ENCODE measurements around the gene B2M.
"Not testable (repeated sequence)": the region's sequence is repeated elsewhere in the genome, so short reads cannot be mapped to it uniquely, and the experiment has no call there.

The B2M gene

DNA sequence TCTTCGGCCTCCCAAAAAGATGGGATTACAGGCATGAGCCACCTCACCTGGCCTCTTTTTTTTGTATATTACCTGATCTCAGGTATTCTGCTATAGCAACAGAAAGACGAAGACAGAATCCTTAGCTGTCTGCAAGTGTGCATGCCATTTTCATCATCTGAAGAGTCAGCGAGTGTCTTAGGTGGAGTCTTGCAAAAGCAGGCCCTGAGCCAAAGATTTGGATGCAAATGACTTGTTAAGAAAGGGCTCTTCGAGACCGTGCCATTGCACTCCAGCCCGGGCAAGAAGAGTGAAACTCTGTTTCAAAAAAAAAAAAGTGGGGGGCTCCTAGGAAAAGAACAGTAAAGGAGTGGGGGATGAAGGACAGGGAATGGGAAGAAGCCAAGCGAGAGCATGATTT lies 14.8 kb downstream of the B2M start:
- DNase-seq (ENCODE audit: low read depth, low spot score) = no peak

DNA sequence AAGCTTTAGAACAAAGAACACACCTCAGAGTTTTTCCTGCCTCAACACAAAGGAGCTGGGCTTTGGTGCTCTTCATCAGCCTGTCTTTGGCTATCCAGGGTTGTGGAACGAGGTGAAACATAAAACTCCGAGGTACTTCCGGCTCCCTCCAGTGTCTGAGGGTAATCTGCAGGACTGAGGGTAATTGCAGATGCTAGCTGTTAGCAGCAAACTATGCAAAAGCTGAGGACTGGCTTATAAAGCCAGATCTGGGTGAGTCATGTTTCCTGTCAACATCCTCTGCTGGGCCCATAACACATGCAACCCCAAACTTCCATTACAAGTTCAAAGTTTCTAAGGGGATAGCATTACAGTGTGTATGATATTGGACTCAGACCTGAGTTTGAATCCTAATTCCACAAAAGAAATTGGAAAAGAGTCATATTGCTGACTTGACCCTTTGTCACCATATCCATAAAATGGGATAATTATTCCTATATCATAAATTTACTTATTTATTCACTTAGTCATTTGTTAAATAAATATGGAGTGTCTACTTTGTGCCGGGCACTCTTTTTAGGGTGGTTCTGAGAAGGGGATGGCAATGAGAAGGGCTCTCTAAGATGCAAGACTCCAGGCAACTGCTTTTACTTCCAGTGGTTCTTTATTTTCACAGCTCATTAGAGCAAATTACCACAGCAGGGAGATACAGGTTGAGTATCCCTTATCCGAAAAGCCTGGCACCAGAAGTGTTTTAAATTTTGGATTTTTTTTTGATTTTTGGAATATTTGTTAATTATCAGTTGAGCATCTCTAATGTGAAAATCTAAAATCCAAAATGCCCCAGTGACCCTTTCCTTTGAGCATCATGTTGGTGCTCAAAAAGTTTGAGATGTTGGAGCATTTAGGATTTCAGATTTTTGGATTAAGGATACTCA lies 15.5 kb downstream of the B2M start:
- peak; percentile 59 for DNase-seq (ENCODE audit: low read depth, low spot score)

DNA sequence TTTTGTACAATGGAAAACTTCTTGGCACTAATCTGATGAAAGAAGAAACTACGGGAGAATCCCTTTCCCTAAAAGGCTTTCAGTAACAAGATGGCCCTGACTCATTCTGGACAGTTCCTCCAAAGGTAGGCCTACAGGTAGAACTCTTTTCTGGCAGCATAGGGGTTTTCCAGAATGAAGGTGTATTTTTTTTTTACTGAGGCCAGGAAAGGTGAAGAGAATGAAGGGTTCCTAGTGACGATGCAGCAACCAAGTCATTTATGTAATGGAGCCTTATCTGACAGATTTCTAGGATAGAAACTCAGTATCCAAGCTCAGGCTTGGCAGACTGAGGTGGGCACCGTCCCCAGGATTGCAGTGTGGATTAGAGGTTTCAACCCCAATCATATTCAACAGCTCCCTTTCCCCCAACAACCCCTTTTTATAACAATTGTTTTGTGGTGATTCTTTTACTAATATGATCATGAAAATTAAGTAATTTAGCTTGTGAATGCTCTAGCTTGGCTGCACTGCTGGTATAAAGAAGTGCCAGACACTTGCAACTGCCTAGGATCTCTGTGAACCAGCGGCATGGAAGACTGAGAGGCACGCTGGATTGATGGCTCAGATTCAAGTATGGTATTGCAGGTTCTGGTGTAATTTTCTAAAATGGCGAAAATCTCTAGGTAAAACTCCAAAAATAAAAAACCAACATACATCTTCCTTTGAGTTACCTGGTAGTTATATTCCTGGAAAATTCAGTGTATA lies 16.3 kb downstream of the B2M start:
- no peak for DNase-seq (ENCODE audit: low read depth, low spot score)

DNA sequence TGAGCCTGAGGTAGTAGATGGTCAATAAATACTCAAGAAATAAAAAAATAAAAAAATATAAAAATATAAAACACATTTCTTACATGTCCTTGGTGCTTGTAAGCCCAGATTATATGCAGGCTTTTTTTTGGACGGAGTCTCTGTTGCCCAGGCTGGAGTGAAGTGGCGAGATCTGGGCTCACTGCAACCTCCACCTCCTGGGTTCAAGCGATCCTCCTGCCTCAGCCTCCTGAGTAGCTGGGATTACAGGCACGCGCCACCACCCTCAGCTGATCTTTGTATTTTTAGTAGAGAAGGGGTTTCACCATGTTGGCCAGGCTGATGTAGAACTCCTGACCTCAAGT lies 16.9 kb downstream of the B2M start:
- not testable (repeated sequence) for DNase-seq (ENCODE audit: low read depth, low spot score)

DNA sequence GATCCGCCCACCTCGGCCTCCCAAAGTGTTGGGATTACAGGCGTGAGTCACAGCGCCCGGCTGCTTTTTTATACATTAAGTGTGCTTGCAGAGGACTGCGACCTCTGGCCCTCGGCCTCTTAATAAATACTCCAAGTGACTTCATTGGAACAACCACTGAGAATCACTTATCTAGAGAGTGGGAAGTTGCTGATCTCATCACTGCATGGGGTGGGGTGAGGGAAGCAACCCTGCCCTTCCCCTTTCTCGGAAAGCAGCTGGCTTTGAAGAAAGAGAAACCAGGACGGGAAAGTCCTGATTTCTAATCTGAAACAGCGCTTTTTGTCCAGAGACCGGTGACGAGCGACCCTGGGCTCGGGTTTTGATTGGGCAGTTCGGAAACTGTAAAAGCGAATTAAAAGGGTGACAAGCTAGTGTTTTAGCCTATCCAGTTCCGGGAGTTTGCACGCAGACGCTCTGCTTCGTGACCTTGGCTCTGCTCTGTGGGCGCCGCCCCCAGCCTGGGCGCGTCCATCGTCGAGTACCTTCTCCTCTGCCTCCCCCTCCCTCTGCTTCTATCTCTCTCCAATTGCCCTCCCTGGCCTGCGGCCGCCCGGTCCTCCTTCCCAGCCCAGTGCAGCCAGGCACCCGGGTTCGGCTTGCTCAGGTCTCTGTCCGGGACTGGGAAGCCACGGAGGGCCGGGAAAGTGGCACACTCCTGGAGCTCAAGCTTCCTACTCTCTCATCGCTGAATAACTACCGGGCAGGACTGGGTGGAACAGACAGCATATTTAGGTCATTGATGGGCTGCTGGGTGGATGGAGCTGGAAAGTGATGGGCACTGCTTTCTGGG lies 17.5 kb downstream of the B2M start:
- peak; percentile 91 for DNase-seq (ENCODE audit: low read depth, low spot score)

DNA sequence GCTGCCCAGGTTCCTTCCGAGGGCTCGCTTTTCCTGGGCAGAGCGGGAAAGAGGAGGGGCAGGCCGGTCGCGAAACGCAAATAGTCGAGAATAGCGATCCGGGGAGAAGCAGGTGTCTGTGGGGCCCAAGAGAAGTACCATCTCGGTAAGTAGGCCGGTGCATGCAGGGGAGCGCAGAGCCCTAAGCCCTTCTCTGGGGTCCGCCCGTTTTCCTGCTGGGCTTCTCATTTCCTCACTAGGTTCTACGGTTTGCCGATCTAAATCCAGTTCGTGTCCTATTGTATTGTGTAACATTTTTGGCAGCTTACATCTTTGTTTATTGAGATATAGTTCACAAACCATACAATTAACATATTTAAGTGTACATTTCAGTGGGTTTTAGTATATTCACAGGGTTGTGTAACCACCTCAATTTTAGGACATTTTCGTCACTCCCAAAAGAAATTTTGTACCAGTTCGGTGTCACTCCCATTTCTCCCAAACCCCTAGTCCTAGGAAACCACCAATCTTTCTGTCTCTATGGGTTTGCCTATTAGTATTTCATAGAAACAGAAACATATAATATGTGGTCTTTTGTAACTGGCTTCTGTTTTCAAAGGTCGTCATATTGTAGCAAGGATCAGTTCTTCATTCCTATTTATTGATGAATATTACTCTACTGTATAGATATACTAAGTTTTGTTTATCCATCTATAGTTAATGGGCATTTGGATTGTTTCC lies 18.3 kb downstream of the B2M start:
- DNase-seq (ENCODE audit: low read depth, low spot score) = no peak

DNA sequence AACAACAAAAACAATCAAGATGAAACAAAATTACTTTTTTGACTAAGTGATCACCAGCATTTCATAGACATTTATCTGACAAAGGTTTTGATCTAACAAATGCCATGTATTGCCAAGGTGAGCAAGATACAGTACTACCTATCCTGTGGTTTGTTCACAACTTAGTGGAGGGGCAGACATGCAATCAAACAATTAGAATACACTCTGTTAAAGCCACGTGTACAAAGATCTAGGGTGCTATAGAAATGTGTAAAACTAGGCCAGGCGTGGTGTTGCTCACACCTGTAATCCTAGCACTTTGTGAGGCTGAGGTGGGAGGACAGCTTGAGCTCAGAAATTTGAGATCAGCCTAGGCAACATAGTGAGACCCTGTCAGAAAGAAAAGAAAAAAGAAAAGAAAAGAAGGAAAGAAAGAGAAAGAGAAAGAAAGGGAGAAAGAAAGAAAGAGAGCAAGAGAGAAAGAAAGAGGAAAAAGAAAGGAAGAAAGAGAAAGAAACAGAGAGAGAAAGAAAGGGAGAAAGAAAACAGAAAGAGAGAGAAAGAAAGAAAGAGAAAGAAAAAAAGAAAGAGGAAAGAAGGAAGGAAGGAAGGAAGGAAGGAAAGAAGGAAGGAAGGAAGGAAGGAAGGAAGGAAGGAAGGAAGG lies 23.6 kb downstream of the B2M start:
- DNase-seq (ENCODE audit: low read depth, low spot score) = no peak

DNA sequence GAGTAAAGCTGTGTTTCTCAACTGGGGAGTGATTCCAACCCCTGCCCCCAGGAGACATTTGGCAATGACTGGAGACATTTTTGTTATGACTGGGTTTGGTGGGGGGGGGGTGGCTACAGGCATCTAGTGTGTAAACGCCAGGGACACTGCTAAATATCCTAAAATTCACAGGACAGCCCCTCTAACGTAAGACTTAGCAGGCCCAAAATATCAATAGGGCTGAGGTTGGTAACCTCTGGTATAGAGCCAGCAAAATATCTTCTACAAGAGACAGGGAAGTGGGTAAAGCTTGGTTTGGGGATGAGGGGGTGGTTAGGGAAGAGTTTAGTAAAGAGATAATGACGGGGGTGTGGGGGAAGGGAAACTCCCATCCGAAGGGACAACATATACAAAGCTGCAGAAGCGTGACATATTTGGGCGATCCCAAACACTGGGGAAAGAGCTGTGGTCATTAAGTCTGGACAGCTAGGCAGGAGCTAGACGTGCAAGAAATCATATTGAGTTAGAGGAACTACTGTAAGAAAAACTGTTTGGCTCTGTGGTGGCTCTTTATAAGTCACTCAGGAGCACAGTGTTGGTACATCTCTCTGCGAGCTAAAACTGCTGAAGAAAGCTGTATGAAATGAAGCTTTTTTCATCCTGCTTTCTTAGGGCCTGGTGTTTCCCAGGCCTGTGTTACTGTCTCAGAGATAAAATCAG lies 24.3 kb downstream of the B2M start:
- no peak for DNase-seq (ENCODE audit: low read depth, low spot score)

DNA sequence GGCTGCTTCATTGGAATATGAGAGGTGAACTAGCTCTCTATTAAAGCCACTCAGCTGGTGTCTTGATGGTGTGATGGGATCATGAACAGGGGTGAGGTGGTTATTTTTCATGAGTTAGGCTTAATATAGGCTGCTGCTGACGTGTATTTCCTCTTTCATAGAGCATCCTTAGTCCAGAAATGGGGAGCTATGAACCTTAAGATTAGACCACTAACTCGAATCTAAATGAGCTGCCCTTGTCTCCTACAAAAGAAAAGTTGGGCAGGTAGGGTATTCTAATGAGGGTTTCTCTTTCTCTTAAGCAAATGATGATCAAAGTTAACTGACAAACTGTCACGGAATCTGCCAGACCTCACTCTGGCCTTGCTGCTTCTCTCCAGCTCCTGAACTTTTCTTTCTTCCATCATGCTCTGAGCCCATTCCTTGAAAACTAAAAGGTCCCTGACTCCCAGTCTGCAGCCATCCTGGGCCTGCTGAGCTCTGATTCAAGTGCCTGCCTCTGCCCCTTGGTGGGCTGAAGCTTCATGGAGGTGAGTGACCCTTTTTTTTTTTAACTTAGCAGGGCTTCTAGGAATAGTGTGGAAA lies 25.0 kb downstream of the B2M start, which contains the start of gene TRIM69:
TSS of gene TRIM69 (plus strand) at position 348 of the 585 bp plus-strand sequence. CDS start at position 525, 177 bp downstream.
- DNase-seq (ENCODE audit: low read depth, low spot score) = no peak

DNA sequence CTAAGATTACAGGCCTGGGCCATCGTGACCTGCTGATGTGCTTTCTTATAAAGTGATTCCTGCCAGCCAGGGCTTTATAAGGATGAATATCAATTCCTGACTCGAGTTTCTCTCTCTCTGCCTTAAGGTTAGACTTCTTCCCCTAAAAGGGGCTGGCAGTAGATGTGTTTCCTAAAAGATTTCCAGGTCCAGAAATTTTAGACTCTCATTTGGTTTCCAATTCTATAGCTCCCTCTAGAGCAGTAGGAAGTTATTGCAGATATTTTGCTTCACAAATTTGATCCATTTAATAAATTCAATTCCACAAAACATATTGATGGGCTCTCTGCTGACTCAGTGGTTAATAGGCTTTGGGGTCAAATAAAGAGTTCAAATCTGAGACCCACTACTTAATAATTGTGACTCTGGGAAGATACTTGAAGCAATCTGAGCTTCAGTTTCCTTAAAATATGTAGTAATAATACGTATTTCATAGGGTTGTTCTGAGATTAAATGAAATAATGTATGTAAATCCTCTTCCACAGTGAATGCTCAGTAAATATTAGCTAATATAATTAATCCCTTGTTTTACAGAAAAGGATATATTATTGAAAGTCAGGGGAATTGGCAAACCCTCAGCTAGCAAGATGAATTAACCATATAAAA lies 27.1 kb downstream of the B2M start:
- no peak for DNase-seq (ENCODE audit: low read depth, low spot score)

DNA sequence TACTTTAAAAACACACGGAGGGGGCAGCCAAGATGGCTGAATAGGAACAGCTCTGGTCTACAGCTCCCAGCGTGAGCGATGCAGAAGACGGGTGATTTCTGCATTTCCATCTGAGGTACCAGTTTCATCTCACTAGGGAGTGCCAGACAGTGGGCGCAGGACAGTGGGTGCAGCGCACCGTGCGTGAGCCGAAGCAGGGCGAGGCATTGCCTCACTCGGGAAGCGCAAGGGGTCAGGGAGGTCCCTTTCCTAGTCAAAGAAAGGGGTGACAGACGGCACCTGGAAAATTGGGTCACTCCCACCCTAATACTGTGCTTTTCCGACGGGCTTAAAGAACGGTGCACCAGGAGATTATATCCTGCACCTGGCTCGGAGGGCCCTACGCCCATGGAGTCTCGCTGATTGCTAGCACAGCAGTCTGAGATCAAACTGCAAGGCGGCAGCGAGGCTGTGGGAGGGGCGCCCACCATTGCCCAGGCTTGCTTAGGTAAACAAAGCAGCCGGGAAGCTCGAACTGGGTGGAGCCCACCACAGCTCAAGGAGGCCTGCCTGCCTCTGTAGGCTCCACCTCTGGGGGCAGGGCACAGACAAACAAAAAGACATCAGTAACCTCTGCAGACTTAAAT lies 28.0 kb downstream of the B2M start:
- DNase-seq (ENCODE audit: low read depth, low spot score) = not testable (repeated sequence)

DNA sequence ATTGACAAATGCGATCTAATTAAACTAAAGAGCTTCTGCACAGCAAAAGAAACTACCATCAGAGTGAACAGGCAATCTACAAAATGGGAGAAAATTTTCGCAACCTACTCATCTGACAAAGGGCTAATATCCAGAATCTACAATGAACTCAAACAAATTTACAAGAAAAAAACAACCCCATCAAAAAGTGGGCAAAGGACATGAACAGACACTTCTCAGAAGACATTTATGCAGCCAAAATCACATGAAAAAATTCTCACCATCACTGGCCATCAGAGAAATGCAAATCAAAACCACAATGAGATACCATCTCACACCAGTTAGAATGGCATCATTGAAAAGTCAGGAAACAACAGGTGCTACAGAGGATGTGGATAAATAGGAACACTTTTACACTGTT lies 32.1 kb downstream of the B2M start:
- DNase-seq (ENCODE audit: low read depth, low spot score) = not testable (repeated sequence)

DNA sequence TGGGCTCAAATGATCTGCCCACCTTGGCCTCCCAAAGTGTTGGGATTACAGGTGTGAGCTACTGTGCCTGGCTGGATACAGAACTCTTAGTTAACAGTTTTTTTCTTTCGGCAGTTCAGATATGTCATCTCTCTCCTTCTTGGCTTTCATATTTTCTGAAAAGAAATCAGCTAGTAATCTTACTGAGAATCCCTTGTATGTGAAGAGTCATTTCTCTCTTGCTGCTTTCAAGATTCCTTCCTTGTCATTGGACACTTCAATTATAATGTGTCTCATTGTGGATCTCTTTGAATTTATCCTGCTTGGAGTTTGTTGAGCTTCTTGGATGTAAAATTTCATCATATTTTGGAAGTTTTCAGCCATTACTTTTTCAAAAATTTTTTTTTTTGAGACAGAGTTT lies 42.0 kb downstream of the B2M start:
- DNase-seq (ENCODE audit: low read depth, low spot score) = no peak

DNA sequence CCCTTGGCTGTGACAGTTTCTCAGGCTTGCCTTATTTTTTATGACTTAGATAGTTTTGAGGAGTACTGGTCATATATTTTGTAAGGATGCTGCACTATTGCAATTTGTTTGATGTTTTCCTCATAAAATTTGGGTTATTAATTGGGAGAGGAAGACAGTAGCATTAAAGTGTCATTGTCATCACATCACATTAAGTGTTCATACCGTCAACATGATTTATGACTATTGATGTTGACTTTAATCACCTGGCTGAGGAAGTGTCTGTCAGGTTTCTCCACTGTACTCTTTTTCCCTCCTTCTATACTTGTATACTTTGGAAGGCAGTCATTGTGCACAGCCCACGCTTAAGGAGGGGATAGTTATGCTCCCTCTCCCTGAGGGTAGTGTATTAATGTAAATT lies 51.9 kb downstream of the B2M start:
- no peak for DNase-seq (ENCODE audit: low read depth, low spot score)

DNA sequence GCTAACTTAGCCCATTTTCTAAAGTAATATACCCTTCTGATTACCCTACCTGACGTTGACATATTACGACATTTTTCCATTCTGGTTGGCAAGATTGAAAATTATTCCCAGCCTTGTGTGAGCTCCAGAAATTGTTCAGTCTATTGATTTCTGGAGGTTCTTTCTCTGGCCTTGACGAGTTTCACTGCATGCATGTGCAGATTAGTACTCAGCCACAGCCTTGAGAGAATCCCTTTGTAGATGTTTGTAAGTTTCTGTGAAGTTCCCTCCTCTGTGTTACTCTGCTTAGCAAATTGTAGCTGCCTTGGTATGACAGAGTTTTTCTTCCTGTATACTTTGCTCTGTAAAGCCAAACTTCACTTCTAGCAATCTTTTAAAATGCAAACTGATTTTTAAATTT lies 52.5 kb downstream of the B2M start:
- no peak for DNase-seq (ENCODE audit: low read depth, low spot score)

DNA sequence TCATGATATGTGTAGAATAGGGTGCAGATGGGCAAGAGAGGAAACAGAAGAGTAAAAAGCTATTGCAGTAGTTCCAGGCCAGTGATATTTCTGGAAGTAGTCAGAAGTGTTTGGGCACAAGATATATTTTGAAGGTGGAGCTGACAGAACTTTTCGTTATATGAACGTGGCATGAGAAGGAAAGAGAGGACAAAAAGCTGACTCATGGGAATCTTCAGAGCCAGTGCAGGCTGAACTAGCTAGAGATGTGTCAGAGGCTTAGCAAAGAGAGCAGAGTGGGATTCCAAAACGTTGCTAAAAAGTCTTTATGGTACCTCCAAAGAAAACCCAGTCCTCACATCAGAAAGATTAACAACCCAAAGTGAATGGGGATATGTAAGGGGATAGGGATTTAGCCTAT lies 53.7 kb downstream of the B2M start:
- DNase-seq (ENCODE audit: low read depth, low spot score) = no peak
